Measurements from ENCODE around the gene RHOBTB1. TPM values are rescaled to one million over a fixed set of nuclear protein-coding genes. Genes with fewer than 3 reads are reported as not detected.
"Not testable (repeated sequence)": the region's sequence is repeated elsewhere in the genome, so short reads cannot be mapped to it uniquely, and the experiment has no call there.

Gene RHOBTB1
- total and polyA plus RNA-seq, 2 donors from 2014 or later: 14.6 to 34.5 TPM

GRCh38 chr10:60845038-60845437, 98.9 kb downstream of the RHOBTB1 start:
- DNase-seq (no peak), FAIRE-seq (no peak)
- Histone ChIP-seq H3K36me3 (ENCODE audit: control insufficient read depth in 2 of 3, insufficient read depth in 3 of 3, low read length in 3 of 3) (no peaks in the 10 kb centered on the region), H3K9me3 (ENCODE audit: control insufficient read depth in 2 of 3, insufficient read depth in 1 of 3, low read length in 3 of 3) (no peaks in the 10 kb centered on the region), H3K9ac (ENCODE audit: low read length in 3 of 3) (no peak overlapping the region), H3K27ac (ENCODE audit: low read depth in 2 of 2, low read length in 2 of 2) (no peak overlapping the region), H3K4me3 (ENCODE audit: low read length in 3 of 3) (no peak overlapping the region), H3K4me1 (ENCODE audit: control insufficient read depth in 2 of 3, insufficient read depth in 2 of 3, low read depth in 1 of 3, low read length in 3 of 3) (peaks cover 0 to 15% (median 14%) of the 10 kb centered on the region in 3 donors), H3K27me3 (ENCODE audit: control insufficient read depth, insufficient read depth, low read length) (no peaks in the 10 kb centered on the region)
- intact Hi-C loops (cut with DNase I): no loop called here
- TF ChIP-seq, protein P1, sequence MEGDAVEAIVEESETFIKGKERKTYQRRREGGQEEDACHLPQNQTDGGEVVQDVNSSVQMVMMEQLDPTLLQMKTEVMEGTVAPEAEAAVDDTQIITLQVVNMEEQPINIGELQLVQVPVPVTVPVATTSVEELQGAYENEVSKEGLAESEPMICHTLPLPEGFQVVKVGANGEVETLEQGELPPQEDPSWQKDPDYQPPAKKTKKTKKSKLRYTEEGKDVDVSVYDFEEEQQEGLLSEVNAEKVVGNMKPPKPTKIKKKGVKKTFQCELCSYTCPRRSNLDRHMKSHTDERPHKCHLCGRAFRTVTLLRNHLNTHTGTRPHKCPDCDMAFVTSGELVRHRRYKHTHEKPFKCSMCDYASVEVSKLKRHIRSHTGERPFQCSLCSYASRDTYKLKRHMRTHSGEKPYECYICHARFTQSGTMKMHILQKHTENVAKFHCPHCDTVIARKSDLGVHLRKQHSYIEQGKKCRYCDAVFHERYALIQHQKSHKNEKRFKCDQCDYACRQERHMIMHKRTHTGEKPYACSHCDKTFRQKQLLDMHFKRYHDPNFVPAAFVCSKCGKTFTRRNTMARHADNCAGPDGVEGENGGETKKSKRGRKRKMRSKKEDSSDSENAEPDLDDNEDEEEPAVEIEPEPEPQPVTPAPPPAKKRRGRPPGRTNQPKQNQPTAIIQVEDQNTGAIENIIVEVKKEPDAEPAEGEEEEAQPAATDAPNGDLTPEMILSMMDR (IDR thresholded peaks at IDR 0.05; ENCODE audit: borderline replicate concordance, extremely low read depth, insufficient read depth): no peak

GRCh38 chr10:60842694-60843093, 101.3 kb downstream of the RHOBTB1 start:
- intact Hi-C loops (cut with DNase I): no loop called here
- Histone ChIP-seq H3K27ac (ENCODE audit: low read depth in 2 of 2, low read length in 2 of 2) (no peak overlapping the region), H3K4me1 (ENCODE audit: control insufficient read depth in 2 of 3, insufficient read depth in 2 of 3, low read depth in 1 of 3, low read length in 3 of 3) (peaks cover 0 to 7% (median 3%) of the 10 kb centered on the region in 3 donors), H3K27me3 (ENCODE audit: control insufficient read depth, insufficient read depth, low read length) (no peaks in the 10 kb centered on the region), H3K4me3 (ENCODE audit: low read length in 3 of 3) (no peak overlapping the region), H3K9me3 (ENCODE audit: control insufficient read depth in 2 of 3, insufficient read depth in 1 of 3, low read length in 3 of 3) (no peaks in the 10 kb centered on the region), H3K36me3 (ENCODE audit: control insufficient read depth in 2 of 3, insufficient read depth in 3 of 3, low read length in 3 of 3) (no peaks in the 10 kb centered on the region), H3K9ac (ENCODE audit: low read length in 3 of 3) (no peak overlapping the region)
- TF ChIP-seq, protein P1 (IDR thresholded peaks at IDR 0.05; ENCODE audit: borderline replicate concordance, extremely low read depth, insufficient read depth): no peak
- DNase-seq (no peak), FAIRE-seq (no peak)

- H3K9ac ChIP-seq (ENCODE audit: low read length in 3 of 3); DNase-seq; H3K4me1 ChIP-seq (ENCODE audit: control insufficient read depth in 2 of 3, insufficient read depth in 2 of 3, low read depth in 1 of 3, low read length in 3 of 3); H3K27me3 ChIP-seq (ENCODE audit: control insufficient read depth, insufficient read depth, low read length); H3K9me3 ChIP-seq (ENCODE audit: control insufficient read depth in 2 of 3, insufficient read depth in 1 of 3, low read length in 3 of 3); H3K36me3 ChIP-seq (ENCODE audit: control insufficient read depth in 2 of 3, insufficient read depth in 3 of 3, low read length in 3 of 3); intact Hi-C loops (cut with DNase I); FAIRE-seq; H3K27ac ChIP-seq (ENCODE audit: low read depth in 2 of 2, low read length in 2 of 2); H3K4me3 ChIP-seq (ENCODE audit: low read length in 3 of 3): not testable (repeated sequence)
Observed at GRCh38 chr10:60841227-60841626, 102.8 kb downstream of the RHOBTB1 start.

GRCh38 chr10:60835049-60835448, 108.9 kb downstream of the RHOBTB1 start:
- DNase-seq: no peak
- TF ChIP-seq, protein P1 (IDR thresholded peaks at IDR 0.05; ENCODE audit: borderline replicate concordance, extremely low read depth, insufficient read depth): no peak
- Histone ChIP-seq H3K4me3 (ENCODE audit: low read length in 3 of 3) (no peak overlapping the region), H3K27me3 (ENCODE audit: control insufficient read depth, insufficient read depth, low read length) (no peaks in the 10 kb centered on the region), H3K4me1 (ENCODE audit: control insufficient read depth in 2 of 3, insufficient read depth in 2 of 3, low read depth in 1 of 3, low read length in 3 of 3) (no peaks in the 10 kb centered on the region), H3K9me3 (ENCODE audit: control insufficient read depth in 2 of 3, insufficient read depth in 1 of 3, low read length in 3 of 3) (no peaks in the 10 kb centered on the region), H3K36me3 (ENCODE audit: control insufficient read depth in 2 of 3, insufficient read depth in 3 of 3, low read length in 3 of 3) (no peaks in the 10 kb centered on the region), H3K27ac (ENCODE audit: low read depth in 2 of 2, low read length in 2 of 2) (no peak overlapping the region), H3K9ac (ENCODE audit: low read length in 3 of 3) (no peak overlapping the region)
- intact Hi-C loops (cut with DNase I): no loop called here
- no peak for FAIRE-seq

Data from kidney (tissue), 14 donors.